LNCAP (cell line): Measurements from ENCODE around the gene PACC1.

ENCODE experiments used
- CTCF ChIP-seq: fragments of 450-650 bp; IDR thresholded peaks from 2 replicates; pipeline ENCODE4 v1.5.1; 2017; ENCODE audit warnings: mild to moderate bottlenecking

The PACC1 gene

GRCh38 chr1:212423879-212424278 lies 9.2 kb upstream of the PACC1 start:
- TF ChIP-seq CTCF: no peak

- TF ChIP-seq CTCF: no peak
Measured at GRCh38 chr1:212421165-212421564, 6.5 kb upstream of the PACC1 start.

GRCh38 chr1:212415107-212415841 lies 588 bp upstream of the PACC1 start:
- no peak for TF ChIP-seq CTCF

GRCh38 chr1:212413902-212414327 lies 771 bp downstream of the PACC1 start:
- TF ChIP-seq CTCF: no peak

GRCh38 chr1:212412374-212412773 lies 2.3 kb downstream of the PACC1 start:
- TF ChIP-seq CTCF: no peak

GRCh38 chr1:212410231-212410820 lies 4.4 kb downstream of the PACC1 start:
- TF ChIP-seq CTCF: no peak

GRCh38 chr1:212402666-212403321 lies 11.9 kb downstream of the PACC1 start:
- TF ChIP-seq CTCF: no peak
